Jurkat, Clone E6-1 (cell line): ENCODE data around the gene RNASE13.
A peak's percentile ranks its signal among the peaks of the same experiment; 100 is the strongest.

Experiments
- DNase-seq: peaks from one replicate; pipeline ENCODE4 v3.0.0-alpha.2; 2011; ENCODE audit warnings: low read depth, low spot score
- H3K4me3 ChIP-seq: 2 replicates; pipeline ENCODE4 v1.5.1; 2011; ENCODE audit warnings: mild to moderate bottlenecking, low read length, control low read depth, moderate library complexity

The RNASE13 gene

GRCh38 chr14:21068521-21069387, 34.1 kb upstream of the RNASE13 start:
- no peak overlapping the region for H3K4me3 ChIP-seq
- peak; percentile 20 for DNase-seq

- no peak overlapping the region for H3K4me3 ChIP-seq
- peak; percentile 10 for DNase-seq
These were observed 32.4 kb upstream of the RNASE13 start for GRCh38 chr14:21066882-21067502.

- no peak for DNase-seq
- H3K4me3 ChIP-seq: no peak overlapping the region
These were observed 28.9 kb upstream of the RNASE13 start for GRCh38 chr14:21063479-21063878.

GRCh38 chr14:21061347-21061668, 26.7 kb upstream of the RNASE13 start:
- no peak for DNase-seq
- no peak overlapping the region for H3K4me3 ChIP-seq

- no peak overlapping the region for H3K4me3 ChIP-seq
These were observed 26.2 kb upstream of the RNASE13 start for GRCh38 chr14:21060614-21061346.

GRCh38 chr14:21059842-21060613, 25.4 kb upstream of the RNASE13 start:
- DNase-seq: no peak
- no peak overlapping the region for H3K4me3 ChIP-seq

More at GRCh38 chr14:21060614-21061346, 26.2 kb upstream of the RNASE13 start:
- no peak for DNase-seq

- no peak overlapping the region for H3K4me3 ChIP-seq
- no peak for DNase-seq
These were observed 24.3 kb upstream of the RNASE13 start for GRCh38 chr14:21058903-21059302.

- no peak for DNase-seq
- no peak within 1 kb of the TSS for H3K4me3 ChIP-seq
These were observed 23.4 kb upstream of the RNASE13 start, which contains the start of gene RNASE8 for GRCh38 chr14:21057803-21058675. Gene RNASE8, plus strand, starts transcription at chr14:21057822. Its CDS starts 71 bp downstream, at chr14:21057893.

- DNase-seq: no peak
- H3K4me3 ChIP-seq: no peak overlapping the region
These were observed 22.0 kb upstream of the RNASE13 start for GRCh38 chr14:21056520-21057163.

- H3K4me3 ChIP-seq: no peak overlapping the region
- no peak for DNase-seq
These were observed 21.0 kb upstream of the RNASE13 start for GRCh38 chr14:21055432-21056117.

GRCh38 chr14:21054768-21055145, 20.1 kb upstream of the RNASE13 start:
- H3K4me3 ChIP-seq: no peak overlapping the region
- no peak for DNase-seq

- DNase-seq: no peak
- no peak overlapping the region for H3K4me3 ChIP-seq
These were observed 19.6 kb upstream of the RNASE13 start for GRCh38 chr14:21054123-21054767.

- no peak for DNase-seq
- H3K4me3 ChIP-seq: no peak overlapping the region
These were observed 18.8 kb upstream of the RNASE13 start for GRCh38 chr14:21053184-21054122.

GRCh38 chr14:21050597-21050996, 16.0 kb upstream of the RNASE13 start:
- DNase-seq: no peak
- H3K4me3 ChIP-seq: no peak overlapping the region

GRCh38 chr14:21049271-21049673, 14.7 kb upstream of the RNASE13 start:
- DNase-seq: no peak
- H3K4me3 ChIP-seq: no peak overlapping the region

- DNase-seq: no peak
- H3K4me3 ChIP-seq: no peak overlapping the region
These were observed 14.0 kb upstream of the RNASE13 start for GRCh38 chr14:21048638-21049037.
